Endothelial cell of umbilical vein (primary cell): ENCODE data around the gene USH2A. TPM values are rescaled to one million over a fixed set of nuclear protein-coding genes. Genes with fewer than 3 reads are reported as not detected.

Experiments
- BruUV-seq: library from RNA; stranded (reverse); fragments of 400-500 nt; replicated peaks from 2 replicates; lab custom pipeline; 2021; lab: Mats Ljungman, UMichigan
- CTCF ChIA-PET: fragments of 300-600, 350-600 bp; sonication (Branson Sonifier 250); formaldehyde crosslinking; loops from one replicate; lab custom pipeline; 2021; ENCODE audit warnings: antibody characterized with exemption, inconsistent platforms; lab: Charles Lee
- POLR2A ChIA-PET: fragments of 300-600, 350-600 bp; sonication (Branson Sonifier 250); formaldehyde crosslinking; loops from one replicate; lab custom pipeline; 2021; ENCODE audit warnings: antibody characterized with exemption, inconsistent platforms; lab: Charles Lee
- DNase-seq: peaks from one replicate; pipeline ENCODE4 v3.0.0-alpha.2; 2011; ENCODE audit warnings: low read depth, low spot score
- FAIRE-seq: peaks from 2 replicates; lab custom pipeline; 2011; peaks lifted over from hg19 to GRCh38; lab: Jason Lieb, UNC
- H2AFZ ChIP-seq: 2 replicates; pipeline ENCODE4 v1.6.0; 2012; ENCODE audit warnings: low read depth, low read length, control low read depth, inconsistent platforms
- H3K27ac ChIP-seq: 2 replicates; pipeline ENCODE4 v1.5.1; 2011; ENCODE audit warnings: low read depth, mild to moderate bottlenecking, control low read depth, low read length, moderate library complexity; ENCODE audit not compliant: insufficient read depth
- H3K27me3 ChIP-seq, 2 experiments: 2 replicates each; pipeline versions ENCODE4 v1.6.0 to v1.6.1; 2011; ENCODE audit warnings: low read length in 2 of 2, mixed read lengths in 1 of 2; ENCODE audit not compliant: control insufficient read depth in 2 of 2, insufficient read depth in 2 of 2
- H3K36me3 ChIP-seq, 2 experiments: 2 replicates in 1 of 2; 3 replicates in 1 of 2; pipeline ENCODE4 v1.5.1; 2011; ENCODE audit warnings: low read length in 2 of 2, mild to moderate bottlenecking in 1 of 2, moderate library complexity in 1 of 2; ENCODE audit not compliant: control insufficient read depth in 2 of 2, insufficient read depth in 2 of 2; ENCODE audit errors: extremely low read depth in 1 of 2
- H3K4me1 ChIP-seq: 3 replicates; pipeline ENCODE4 v1.5.1; 2011; ENCODE audit warnings: mild to moderate bottlenecking, low read length; ENCODE audit not compliant: control insufficient read depth, insufficient read depth; ENCODE audit errors: extremely low read depth
- H3K4me2 ChIP-seq: 2 replicates; pipeline ENCODE4 v1.6.1; 2011; ENCODE audit warnings: low read length, control low read depth, mixed read lengths; ENCODE audit not compliant: insufficient read depth
- H3K4me3 ChIP-seq, 3 experiments: fragments of 200-600 bp in 1 of 3; sonication (generic), shearing (Covaris generic) in 1 of 3; replicated peaks in 1 of 3; 2 replicates each; pipeline ENCODE4 v1.5.1; 2011 to 2016; ENCODE audit warnings: control low read depth in 3 of 3, low read length in 3 of 3, mild to moderate bottlenecking in 2 of 3, inconsistent platforms in 1 of 3, low read depth in 1 of 3, moderate library complexity in 1 of 3; ENCODE audit not compliant: insufficient read depth in 1 of 3
- H3K79me2 ChIP-seq: 2 replicates; pipeline ENCODE4 v1.6.0; 2012; ENCODE audit warnings: low read length, inconsistent platforms; ENCODE audit not compliant: control insufficient read depth, insufficient read depth
- H3K9ac ChIP-seq: replicated peaks from 2 replicates; pipeline ENCODE3; 2011; ENCODE audit warnings: low read length, control low read depth; ENCODE audit not compliant: insufficient read depth; ENCODE audit errors: extremely low read depth
- H3K9me1 ChIP-seq: replicated peaks from 3 replicates; pipeline ENCODE4 v1.6.0; 2011; ENCODE audit warnings: mild to moderate bottlenecking, low read length; ENCODE audit not compliant: control insufficient read depth, insufficient read depth; ENCODE audit errors: extremely low read depth
- H3K9me3 ChIP-seq: replicated peaks from 2 replicates; pipeline ENCODE4 v1.5.1; 2012; ENCODE audit warnings: low read length, inconsistent platforms; ENCODE audit not compliant: control insufficient read depth, insufficient read depth
- H4K20me1 ChIP-seq: replicated peaks from 2 replicates; pipeline ENCODE3; 2011; ENCODE audit warnings: mild to moderate bottlenecking, low read length; ENCODE audit not compliant: control insufficient read depth, insufficient read depth; ENCODE audit errors: extremely low read depth
- CTCF ChIP-seq, 2 donors: IDR thresholded peaks; 1 replicate in 1 of 2; 2 replicates in 1 of 2; pipeline ENCODE4 v1.5.1; 2011; ENCODE audit warnings: low read length in 2 of 2, mild to moderate bottlenecking in 2 of 2, moderate library complexity in 2 of 2, control low read depth in 1 of 2, inconsistent platforms in 1 of 2, low read depth in 1 of 2; ENCODE audit not compliant: insufficient read depth in 1 of 2; ENCODE audit errors: extremely low read depth in 1 of 2
- EZH2 ChIP-seq: IDR thresholded peaks from 2 replicates; pipeline ENCODE4 v1.6.1; 2012; ENCODE audit warnings: borderline replicate concordance, low read depth, mild to moderate bottlenecking, moderate library complexity, low read length, inconsistent platforms; ENCODE audit not compliant: severe bottlenecking
- FOS ChIP-seq: IDR thresholded peaks from 2 replicates; pipeline ENCODE4 v1.6.1; 2011; ENCODE audit warnings: mild to moderate bottlenecking, low read length, moderate library complexity, borderline replicate concordance; ENCODE audit not compliant: insufficient read depth
- GATA2 ChIP-seq: IDR thresholded peaks from 2 replicates; pipeline ENCODE4 v1.7.0; 2011; ENCODE audit warnings: low read depth, mild to moderate bottlenecking, moderate library complexity, mixed read lengths, low read length; ENCODE audit not compliant: insufficient read length, insufficient read depth
- JUN ChIP-seq: IDR thresholded peaks from 2 replicates; pipeline ENCODE4 v1.6.1; 2011; ENCODE audit warnings: borderline replicate concordance, low read depth; ENCODE audit not compliant: insufficient read length, insufficient read depth
- MAX ChIP-seq: IDR thresholded peaks from 2 replicates; pipeline ENCODE4 v1.6.1; 2011; ENCODE audit not compliant: insufficient read depth, insufficient read length
- MYC ChIP-seq: IDR thresholded peaks from one replicate; pipeline ENCODE4 v1.6.1; 2011; ENCODE audit warnings: mild to moderate bottlenecking, low read depth, low read length
- POLR2A ChIP-seq: IDR thresholded peaks from 2 replicates; pipeline ENCODE4 v1.6.1; 2012; ENCODE audit warnings: low read depth, mild to moderate bottlenecking, control low read depth, low read length
- POLR2AphosphoS5 ChIP-seq: IDR thresholded peaks from 2 replicates; pipeline ENCODE4 v1.6.1; 2012; ENCODE audit warnings: low read depth, mild to moderate bottlenecking, control low read depth, low read length, moderate library complexity; ENCODE audit not compliant: insufficient read depth
- dilution Hi-C: fragments of 300-500 bp; cut with MboI; formaldehyde crosslinking; loops from one replicate; pipeline ENCODE4 v1.15.0; 2019; ENCODE audit warnings: low sequenced_read_pairs; ENCODE audit not compliant: extremely low pct_ligation_motif_present
- intact Hi-C: fragments of 100-400 bp; cut with micrococcal nuclease; formaldehyde crosslinking; loops from one replicate; pipeline ENCODE4 v1.10.0; 2022
- polyA plus RNA-seq, 4 experiments: library from polyadenylated mRNA; depleted of rRNA in 3 of 4; stranded (reverse) in 3 of 4; unstranded in 1 of 4; fragments of >200 nt; gene quantifications; 2 replicates each; pipeline versions ENCODE4 v1.2.1 to v1.2.3, GENCODE V29; 2011 to 2012; ENCODE audit warnings: missing spikeins in 1 of 4
- total RNA-seq: library from RNA; stranded (reverse); gene quantifications from 2 replicates; pipeline ENCODE4 v1.2.3, GENCODE V29; 2021

USH2A gene
- total and polyA plus RNA-seq, 2 donors (not counting 3 experiments of a cell fraction or from before 2014, with no cell fraction given), result not detected

GRCh38 chr1:215963040-215963439 lies 460.2 kb downstream of the USH2A start:
- H3K27ac ChIP-seq, result no peak overlapping the region
- no TSS peak for BruUV-seq
- no peak for FAIRE-seq
- H4K20me1 ChIP-seq, result no peaks in the 10 kb centered on the region
- H3K27me3 ChIP-seq, result no peaks in the 10 kb centered on the region
- DNase-seq, result no peak
- intact Hi-C loops, result no loop called here
- ChIA-PET POLR2A (no interaction called here), CTCF (no interaction called here)
- no peak overlapping the region for H2AFZ ChIP-seq
- TF ChIP-seq POLR2A (no peak), MAX (no peak), EZH2 (no peak), CTCF (IDR thresholded peaks at IDR 0.05; ENCODE audit: extremely low read depth in 1 of 2, insufficient read depth in 1 of 2, low read depth in 1 of 2, low read length in 2 of 2) (no peak), FOS (no peak), GATA2 (no peak), POLR2AphosphoS5 (no peak), JUN (no peak), MYC (no peak)
- H3K9ac ChIP-seq, result no peak overlapping the region
- dilution Hi-C loops, result no loop called here
- no peak overlapping the region for H3K4me3 ChIP-seq
- no peaks in the 10 kb centered on the region for H3K9me1 ChIP-seq
- H3K79me2 ChIP-seq, result no peaks in the 10 kb centered on the region
- H3K4me2 ChIP-seq, result no peak overlapping the region
- no peaks in the 10 kb centered on the region for H3K36me3 ChIP-seq
- H3K4me1 ChIP-seq, result no peaks in the 10 kb centered on the region
- H3K9me3 ChIP-seq, result no peaks in the 10 kb centered on the region
